ENCODE measurements around the gene PDILT. TPM values are rescaled to one million over a fixed set of nuclear protein-coding genes. Genes with fewer than 3 reads are reported as not detected.
"Not testable (repeated sequence)": the region's sequence is repeated elsewhere in the genome, so short reads cannot be mapped to it uniquely, and the experiment has no call there.

Gene PDILT
- total RNA-seq = not detected in 3 replicates

GRCh38 chr16:20404637-20405036 is at the start of gene PDILT:
TSS of gene PDILT (minus strand) at chr16:20404737. CDS start at chr16:20399300, 5,437 bp downstream.
- Mint-ChIP-seq H3K9me3 (peaks cover 4% of the 10 kb centered on the region), H3K27me3 (ENCODE audit: low read depth) (no peaks in the 10 kb centered on the region), H3K36me3 (no peaks in the 10 kb centered on the region), H3K27ac (no peak within 1 kb of the TSS), H3K4me3 (no peak within 1 kb of the TSS), H3K4me1 (no peaks in the 10 kb centered on the region)
- TF ChIP-seq CTCF (IDR thresholded peaks at IDR 0.05; ENCODE audit: unreplicated experiment) = no peak
- no peak for DNase-seq (ENCODE audit: low spot score in 2 of 2, unreplicated experiment in 2 of 2)

- not testable (repeated sequence) for H3K4me3 Mint-ChIP-seq; DNase-seq (ENCODE audit: low spot score in 2 of 2, unreplicated experiment in 2 of 2); H3K27ac Mint-ChIP-seq; H3K36me3 Mint-ChIP-seq; H3K27me3 Mint-ChIP-seq (ENCODE audit: low read depth); H3K4me1 Mint-ChIP-seq
- H3K9me3 Mint-ChIP-seq = peaks cover 11% of the 10 kb centered on the region
Measured at GRCh38 chr16:20453633-20454032, 49.1 kb upstream of the PDILT start.

GRCh38 chr16:20451364-20451763 is 46.8 kb upstream of the PDILT start, which contains the start of gene ACSM2A:
TSS of gene ACSM2A (plus strand) at chr16:20451521. CDS start at chr16:20460115, 8,594 bp downstream.
- not testable (repeated sequence) for H3K4me1 Mint-ChIP-seq

GRCh38 chr16:20446652-20447393 is 42.3 kb upstream of the PDILT start:
- not testable (repeated sequence) for H3K4me3 Mint-ChIP-seq; H3K36me3 Mint-ChIP-seq; H3K27me3 Mint-ChIP-seq (ENCODE audit: low read depth); DNase-seq (ENCODE audit: low spot score in 2 of 2, unreplicated experiment in 2 of 2); H3K4me1 Mint-ChIP-seq; H3K27ac Mint-ChIP-seq; H3K9me3 Mint-ChIP-seq

More at GRCh38 chr16:20451364-20451763, 46.8 kb upstream of the PDILT start, which contains the start of gene ACSM2A:
- H3K27ac Mint-ChIP-seq; H3K27me3 Mint-ChIP-seq (ENCODE audit: low read depth); H3K36me3 Mint-ChIP-seq; H3K4me3 Mint-ChIP-seq; H3K9me3 Mint-ChIP-seq; DNase-seq (ENCODE audit: low spot score in 2 of 2, unreplicated experiment in 2 of 2): not testable (repeated sequence)

GRCh38 chr16:20441859-20442258 is 37.3 kb upstream of the PDILT start:
- not testable (repeated sequence) for H3K4me3 Mint-ChIP-seq; H3K4me1 Mint-ChIP-seq; H3K27me3 Mint-ChIP-seq (ENCODE audit: low read depth); H3K36me3 Mint-ChIP-seq; H3K27ac Mint-ChIP-seq; H3K9me3 Mint-ChIP-seq; DNase-seq (ENCODE audit: low spot score in 2 of 2, unreplicated experiment in 2 of 2)

- Mint-ChIP-seq H3K36me3 (no peaks in the 10 kb centered on the region), H3K4me3 (no peak overlapping the region), H3K27me3 (ENCODE audit: low read depth) (no peaks in the 10 kb centered on the region), H3K27ac (no peak overlapping the region), H3K4me1 (no peaks in the 10 kb centered on the region), H3K9me3 (no peaks in the 10 kb centered on the region)
- DNase-seq (ENCODE audit: low spot score in 2 of 2, unreplicated experiment in 2 of 2) = no peak
- no peak for TF ChIP-seq CTCF (IDR thresholded peaks at IDR 0.05; ENCODE audit: unreplicated experiment)
Measured at GRCh38 chr16:20441191-20441590, 36.7 kb upstream of the PDILT start.

- H3K27ac Mint-ChIP-seq; H3K27me3 Mint-ChIP-seq (ENCODE audit: low read depth): not testable (repeated sequence)
Measured at GRCh38 chr16:20440731-20441130, 36.2 kb upstream of the PDILT start.

GRCh38 chr16:20439820-20440231 is 35.3 kb upstream of the PDILT start:
- not testable (repeated sequence) for H3K4me1 Mint-ChIP-seq; H3K9me3 Mint-ChIP-seq; H3K27me3 Mint-ChIP-seq (ENCODE audit: low read depth); H3K27ac Mint-ChIP-seq; H3K36me3 Mint-ChIP-seq; DNase-seq (ENCODE audit: low spot score in 2 of 2, unreplicated experiment in 2 of 2); H3K4me3 Mint-ChIP-seq

More at GRCh38 chr16:20440731-20441130, 36.2 kb upstream of the PDILT start:
- not testable (repeated sequence) for H3K4me3 Mint-ChIP-seq; H3K9me3 Mint-ChIP-seq; H3K36me3 Mint-ChIP-seq; DNase-seq (ENCODE audit: low spot score in 2 of 2, unreplicated experiment in 2 of 2); H3K4me1 Mint-ChIP-seq

- H3K4me3 Mint-ChIP-seq; DNase-seq (ENCODE audit: low spot score in 2 of 2, unreplicated experiment in 2 of 2); H3K36me3 Mint-ChIP-seq; H3K9me3 Mint-ChIP-seq; H3K27me3 Mint-ChIP-seq (ENCODE audit: low read depth); H3K27ac Mint-ChIP-seq; H3K4me1 Mint-ChIP-seq: not testable (repeated sequence)
Measured at GRCh38 chr16:20438950-20439349, 34.4 kb upstream of the PDILT start.

Data from mesothelial cell of epicardium (in vitro differentiated cells).